H1 (cell line): ENCODE measurements around the gene LPCAT3.

Experiments used
- BACH1 ChIP-seq: IDR thresholded peaks from 2 replicates; pipeline ENCODE4 v1.6.1; 2012; ENCODE audit warnings: low read length, improper control_type of control experiment
- BRCA1 ChIP-seq: IDR thresholded peaks from 2 replicates; pipeline ENCODE4 v1.6.1; 2012; ENCODE audit warnings: low read depth, low read length, improper control_type of control experiment
- JUND ChIP-seq: IDR thresholded peaks from 2 replicates; pipeline ENCODE4 v1.6.1; 2011; ENCODE audit warnings: mild to moderate bottlenecking, improper control_type of control experiment, low read length
- NRF1 ChIP-seq: IDR thresholded peaks from 2 replicates; pipeline ENCODE4 v1.6.1; 2011; ENCODE audit warnings: mild to moderate bottlenecking, low read depth, low read length, improper control_type of control experiment
- SP1 ChIP-seq: IDR thresholded peaks from 2 replicates; pipeline ENCODE4 v1.6.1; 2011; ENCODE audit warnings: low read depth, low read length
- TF ChIP-seq, protein P1 (sequence below), 3 experiments: IDR thresholded peaks; 1 replicate in 2 of 3; 2 replicates in 1 of 3; pipeline versions ENCODE4 v1.5.1 to v1.6.1; 2011; ENCODE audit warnings: low read length in 3 of 3, mild to moderate bottlenecking in 3 of 3, inconsistent platforms in 2 of 3, low read depth in 1 of 3, moderate library complexity in 1 of 3; ENCODE audit not compliant: insufficient read depth in 1 of 3; ENCODE audit errors: control extremely low read depth in 1 of 3

DNA sequence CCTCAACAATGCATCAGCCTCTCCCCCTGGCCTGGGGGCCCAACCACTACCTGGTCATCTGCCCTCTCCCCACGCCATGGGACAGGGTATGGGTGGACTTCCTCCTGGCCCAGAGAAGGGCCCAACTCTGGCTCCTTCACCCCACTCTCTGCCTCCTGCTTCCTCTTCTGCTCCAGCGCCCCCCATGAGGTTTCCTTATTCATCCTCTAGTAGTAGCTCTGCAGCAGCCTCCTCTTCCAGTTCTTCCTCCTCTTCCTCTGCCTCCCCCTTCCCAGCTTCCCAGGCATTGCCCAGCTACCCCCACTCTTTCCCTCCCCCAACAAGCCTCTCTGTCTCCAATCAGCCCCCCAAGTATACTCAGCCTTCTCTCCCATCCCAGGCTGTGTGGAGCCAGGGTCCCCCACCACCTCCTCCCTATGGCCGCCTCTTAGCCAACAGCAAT is 82.1 kb downstream of the LPCAT3 start:
- TF ChIP-seq, protein P1, sequence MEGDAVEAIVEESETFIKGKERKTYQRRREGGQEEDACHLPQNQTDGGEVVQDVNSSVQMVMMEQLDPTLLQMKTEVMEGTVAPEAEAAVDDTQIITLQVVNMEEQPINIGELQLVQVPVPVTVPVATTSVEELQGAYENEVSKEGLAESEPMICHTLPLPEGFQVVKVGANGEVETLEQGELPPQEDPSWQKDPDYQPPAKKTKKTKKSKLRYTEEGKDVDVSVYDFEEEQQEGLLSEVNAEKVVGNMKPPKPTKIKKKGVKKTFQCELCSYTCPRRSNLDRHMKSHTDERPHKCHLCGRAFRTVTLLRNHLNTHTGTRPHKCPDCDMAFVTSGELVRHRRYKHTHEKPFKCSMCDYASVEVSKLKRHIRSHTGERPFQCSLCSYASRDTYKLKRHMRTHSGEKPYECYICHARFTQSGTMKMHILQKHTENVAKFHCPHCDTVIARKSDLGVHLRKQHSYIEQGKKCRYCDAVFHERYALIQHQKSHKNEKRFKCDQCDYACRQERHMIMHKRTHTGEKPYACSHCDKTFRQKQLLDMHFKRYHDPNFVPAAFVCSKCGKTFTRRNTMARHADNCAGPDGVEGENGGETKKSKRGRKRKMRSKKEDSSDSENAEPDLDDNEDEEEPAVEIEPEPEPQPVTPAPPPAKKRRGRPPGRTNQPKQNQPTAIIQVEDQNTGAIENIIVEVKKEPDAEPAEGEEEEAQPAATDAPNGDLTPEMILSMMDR (IDR thresholded peaks at IDR 0.05; ENCODE audit: control extremely low read depth in 1 of 3, insufficient read depth in 1 of 3, low read depth in 1 of 3, low read length in 3 of 3): no peak
- TF ChIP-seq BACH1 (no peak), NRF1 (no peak), JUND (no peak), SP1 (no peak), BRCA1 (no peak)
